GM18907 (cell line): Measurements from ENCODE around the gene DPP10.

ENCODE experiments used
- ATAC-seq: cut with Tn5 transposase; IDR thresholded peaks from one replicate; pipeline ENCODE4 v1.9.1; 2021; ENCODE audit warnings: mild to moderate bottlenecking, moderate library complexity; ENCODE audit not compliant: unreplicated experiment

Gene DPP10

GRCh38 chr2:115201386-115201785 lies 758.9 kb downstream of the DPP10 start:
- ATAC-seq: no peak

- ATAC-seq: no peak
Observed at GRCh38 chr2:115208493-115209164, 766.2 kb downstream of the DPP10 start.

- ATAC-seq: no peak
Observed at GRCh38 chr2:115214050-115214449, 771.6 kb downstream of the DPP10 start.

GRCh38 chr2:115219296-115219695 lies 776.9 kb downstream of the DPP10 start:
- ATAC-seq: no peak

GRCh38 chr2:115234186-115234585 lies 791.7 kb downstream of the DPP10 start:
- ATAC-seq: no peak

- ATAC-seq: no peak
Observed at GRCh38 chr2:115234737-115235136, 792.3 kb downstream of the DPP10 start.

GRCh38 chr2:115248066-115248465 lies 805.6 kb downstream of the DPP10 start:
- no peak for ATAC-seq

GRCh38 chr2:115277366-115277765 lies 834.9 kb downstream of the DPP10 start:
- ATAC-seq: no peak

- ATAC-seq: no peak
Observed at GRCh38 chr2:115285416-115285815, 843.0 kb downstream of the DPP10 start.

GRCh38 chr2:115290478-115290877 lies 848.0 kb downstream of the DPP10 start:
- ATAC-seq: no peak

GRCh38 chr2:115292742-115293141 lies 850.3 kb downstream of the DPP10 start:
- no peak for ATAC-seq

GRCh38 chr2:115294999-115295398 lies 852.6 kb downstream of the DPP10 start:
- ATAC-seq: no peak

- no peak for ATAC-seq
Observed at GRCh38 chr2:115297056-115297455, 854.6 kb downstream of the DPP10 start.

- ATAC-seq: no peak
Observed at GRCh38 chr2:115299199-115299598, 856.8 kb downstream of the DPP10 start.

- no peak for ATAC-seq
Observed at GRCh38 chr2:115305712-115306111, 863.3 kb downstream of the DPP10 start.

- ATAC-seq: no peak
Observed at GRCh38 chr2:115314119-115314518, 871.7 kb downstream of the DPP10 start.

- ATAC-seq: no peak
Observed at GRCh38 chr2:115327061-115327460, 884.6 kb downstream of the DPP10 start.

- ATAC-seq: no peak
Observed at GRCh38 chr2:115359550-115359949, 917.1 kb downstream of the DPP10 start.

- no peak for ATAC-seq
Observed at GRCh38 chr2:115364093-115364492, 921.7 kb downstream of the DPP10 start.

GRCh38 chr2:115369400-115369799 lies 927.0 kb downstream of the DPP10 start:
- no peak for ATAC-seq

GRCh38 chr2:115374981-115375380 lies 932.5 kb downstream of the DPP10 start:
- ATAC-seq: no peak

- no peak for ATAC-seq
Observed at GRCh38 chr2:115384399-115384798, 942.0 kb downstream of the DPP10 start.

- ATAC-seq: no peak
Observed at GRCh38 chr2:115386465-115386864, 944.0 kb downstream of the DPP10 start.
